GM10266 (cell line): ENCODE measurements around the gene SNAP25.

Experiments used
- DNase-seq: peaks from one replicate; pipeline ENCODE4 v3.0.0; 2012; ENCODE audit errors: extremely low spot score
- TF ChIP-seq, protein P1 (sequence below): IDR thresholded peaks from 2 replicates; pipeline ENCODE4 v1.5.1; 2012; ENCODE audit warnings: mild to moderate bottlenecking, low read depth; ENCODE audit not compliant: control insufficient read depth, insufficient read depth; ENCODE audit errors: missing control alignments

The SNAP25 gene

DNA sequence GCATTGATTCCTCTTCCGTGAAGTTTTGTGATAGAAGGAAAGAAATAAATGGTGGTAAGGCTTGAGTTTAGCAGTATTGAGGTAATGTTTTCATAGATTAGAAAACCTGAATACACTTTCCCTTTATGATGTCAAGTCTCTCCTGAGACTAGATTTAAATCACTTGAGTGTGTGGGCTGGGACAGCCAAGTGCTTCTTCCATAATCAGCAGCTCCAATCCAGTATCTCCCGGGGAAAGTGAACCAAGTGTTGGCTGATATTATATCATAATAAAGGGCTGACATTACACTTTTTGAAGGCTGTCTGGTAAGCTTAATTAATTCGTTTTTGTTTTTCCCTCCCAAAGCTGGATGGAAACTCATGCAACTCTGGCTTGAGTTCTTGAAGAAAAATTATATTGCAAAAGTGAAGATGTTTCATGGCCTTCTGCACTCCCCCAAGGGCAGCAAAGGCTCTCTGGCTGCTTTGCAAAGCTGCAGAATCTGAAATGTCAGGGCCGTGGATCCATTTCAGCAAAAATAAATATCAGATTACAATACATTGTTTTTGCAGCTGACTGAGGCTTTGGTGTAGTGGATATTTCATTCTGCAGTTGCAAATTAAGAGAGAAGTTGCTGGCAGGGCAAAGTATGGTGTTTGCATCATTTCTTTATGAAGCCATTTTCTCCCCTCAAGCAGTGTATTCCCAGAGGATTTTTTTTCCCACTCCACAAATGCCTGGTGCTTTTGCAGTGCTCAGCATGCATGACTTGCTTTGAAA is 114.2 kb downstream of the SNAP25 start:
- TF ChIP-seq, protein P1, sequence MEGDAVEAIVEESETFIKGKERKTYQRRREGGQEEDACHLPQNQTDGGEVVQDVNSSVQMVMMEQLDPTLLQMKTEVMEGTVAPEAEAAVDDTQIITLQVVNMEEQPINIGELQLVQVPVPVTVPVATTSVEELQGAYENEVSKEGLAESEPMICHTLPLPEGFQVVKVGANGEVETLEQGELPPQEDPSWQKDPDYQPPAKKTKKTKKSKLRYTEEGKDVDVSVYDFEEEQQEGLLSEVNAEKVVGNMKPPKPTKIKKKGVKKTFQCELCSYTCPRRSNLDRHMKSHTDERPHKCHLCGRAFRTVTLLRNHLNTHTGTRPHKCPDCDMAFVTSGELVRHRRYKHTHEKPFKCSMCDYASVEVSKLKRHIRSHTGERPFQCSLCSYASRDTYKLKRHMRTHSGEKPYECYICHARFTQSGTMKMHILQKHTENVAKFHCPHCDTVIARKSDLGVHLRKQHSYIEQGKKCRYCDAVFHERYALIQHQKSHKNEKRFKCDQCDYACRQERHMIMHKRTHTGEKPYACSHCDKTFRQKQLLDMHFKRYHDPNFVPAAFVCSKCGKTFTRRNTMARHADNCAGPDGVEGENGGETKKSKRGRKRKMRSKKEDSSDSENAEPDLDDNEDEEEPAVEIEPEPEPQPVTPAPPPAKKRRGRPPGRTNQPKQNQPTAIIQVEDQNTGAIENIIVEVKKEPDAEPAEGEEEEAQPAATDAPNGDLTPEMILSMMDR = no peak
- DNase-seq = no peak

DNA sequence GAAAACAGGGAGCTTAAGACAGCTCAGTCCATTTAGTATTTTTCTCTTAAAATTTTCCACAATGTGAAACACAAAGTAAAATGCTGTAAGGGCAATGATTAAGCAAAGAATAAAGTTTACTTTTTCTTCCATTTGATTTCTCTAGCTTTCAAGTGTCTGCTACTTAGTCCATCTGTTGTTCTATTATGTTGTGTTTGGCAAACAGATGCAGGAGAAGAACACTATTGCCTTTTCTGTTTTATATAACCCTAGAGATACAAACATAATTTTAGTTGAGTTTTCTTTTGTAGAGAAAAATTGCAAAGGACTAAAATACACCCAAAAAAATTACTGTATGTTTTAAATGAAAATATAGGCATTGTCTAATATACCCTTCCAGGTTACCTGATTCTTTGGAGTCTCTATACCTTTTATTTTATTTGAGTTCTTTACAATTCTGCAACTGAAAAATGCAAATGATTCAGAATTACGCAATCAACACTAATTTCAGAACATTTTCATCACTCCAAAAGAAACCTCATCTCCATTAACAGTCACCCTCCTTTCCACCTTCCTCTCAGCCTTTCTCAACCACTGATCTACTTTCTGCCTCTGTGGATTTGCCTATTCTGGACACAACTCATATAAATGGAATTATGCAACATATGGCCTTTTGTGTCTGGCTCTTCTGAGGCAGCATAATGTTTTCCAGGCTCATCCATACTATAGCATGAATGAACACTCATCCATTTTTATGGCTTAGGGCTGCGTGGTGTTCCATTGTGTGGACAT is 118.5 kb downstream of the SNAP25 start:
- DNase-seq = no peak
- TF ChIP-seq, protein P1 = no peak

GRCh38 chr20:10338426-10339180 is 120.0 kb downstream of the SNAP25 start:
- DNase-seq = no peak
- TF ChIP-seq, protein P1 = no peak

DNA sequence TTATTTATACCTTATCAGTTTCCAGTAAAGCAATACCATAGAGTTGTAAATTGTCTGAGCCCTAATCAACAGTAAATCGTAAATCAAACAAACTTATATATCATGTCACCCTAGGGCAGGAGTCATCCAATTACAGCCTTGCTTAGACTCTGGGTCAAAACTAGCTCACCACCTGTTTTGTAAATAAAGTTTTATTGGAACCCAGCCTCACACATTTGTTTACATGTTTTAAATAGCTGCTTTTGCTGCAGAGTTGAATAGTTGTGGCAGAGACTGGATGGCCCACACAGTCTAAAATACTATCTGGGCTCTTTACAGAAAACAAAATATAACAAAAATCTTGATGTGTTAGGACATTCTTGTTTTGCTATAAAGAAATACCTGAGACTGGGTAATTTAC is 121.0 kb downstream of the SNAP25 start:
- TF ChIP-seq, protein P1 = no peak
- no peak for DNase-seq

DNA sequence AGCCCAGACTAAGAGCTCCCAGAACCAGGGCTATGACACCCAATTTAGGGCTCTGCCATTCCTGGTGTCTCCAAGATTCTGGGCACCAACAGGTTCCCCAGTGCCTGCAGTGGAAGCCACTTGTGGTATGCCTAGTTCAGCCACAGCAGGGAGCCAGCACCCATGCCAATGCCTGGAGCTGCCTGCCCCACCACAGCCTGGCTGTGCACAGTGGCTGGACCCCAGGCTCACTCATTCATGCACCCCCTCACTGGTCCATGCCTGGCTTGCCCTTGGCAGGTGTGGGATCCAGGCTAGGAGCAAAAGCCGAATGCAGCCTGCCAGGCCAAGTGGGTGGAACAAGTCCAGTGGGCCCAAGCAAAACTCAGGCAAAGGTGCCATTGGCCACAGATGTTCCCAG is 123.5 kb downstream of the SNAP25 start:
- DNase-seq = no peak
- TF ChIP-seq, protein P1 = no peak

DNA sequence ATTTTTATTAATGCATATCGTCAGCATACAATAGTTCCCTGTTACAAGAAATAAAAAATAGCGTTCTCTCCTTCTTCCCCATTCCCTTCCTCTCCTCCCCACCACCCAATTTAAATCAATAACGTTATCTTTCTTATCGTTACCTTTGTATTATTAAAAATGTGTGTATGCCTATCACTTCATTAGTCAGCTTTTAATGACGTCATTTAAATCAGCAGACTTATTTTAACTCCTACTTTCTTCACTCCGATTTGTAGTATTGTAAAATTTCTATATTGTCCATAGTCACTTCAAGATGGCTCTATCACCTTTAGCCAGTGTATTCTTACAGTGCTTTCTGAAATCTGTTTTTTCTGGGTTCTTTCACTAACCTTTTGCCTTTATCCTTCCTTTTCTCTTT is 126.3 kb downstream of the SNAP25 start:
- TF ChIP-seq, protein P1 = no peak
- no peak for DNase-seq
